ENCODE measurements around the gene RNF151. TPM values are rescaled to one million over a fixed set of nuclear protein-coding genes. Genes with fewer than 3 reads are reported as not detected.

RNF151 gene
- total and polyA plus RNA-seq, 2 of the 13 experiments (the other 11 are each of a cell fraction or from before 2014, with no cell fraction given) = not detected

GRCh38 chr16:1964506-1965395 is 1.9 kb upstream of the RNF151 start, which contains the start of gene RPS2 (continued):
- TF ChIP-seq ZNF772 (CRISPR knock-in tag; IDR thresholded peaks at IDR 0.05) (peak; percentile 91), FOXM1 (CRISPR knock-in tag; IDR thresholded peaks at IDR 0.05) (no peak), ELF3 (CRISPR knock-in tag; IDR thresholded peaks at IDR 0.05) (peak; percentile 74), ZNF432 (CRISPR knock-in tag; IDR thresholded peaks at IDR 0.05; ENCODE audit: borderline replicate concordance) (no peak), MYPOP (CRISPR knock-in tag; IDR thresholded peaks at IDR 0.05) (peak; percentile 73), ZNF557 (CRISPR knock-in tag; IDR thresholded peaks at IDR 0.05) (peak; percentile 57; the same call in 1 of the 2 replicates), ZXDC (CRISPR knock-in tag; IDR thresholded peaks at IDR 0.05) (0 out of 2 replicates have a peak, but pooled peaks have one; percentile 30), ZNF598 (CRISPR knock-in tag; IDR thresholded peaks at IDR 0.05; ENCODE audit: borderline replicate concordance) (no peak; the same call in 1 of the 2 replicates), ZNF780A (CRISPR knock-in tag; IDR thresholded peaks at IDR 0.05) (no peak), MEIS2 (CRISPR knock-in tag; IDR thresholded peaks at IDR 0.05) (peak; percentile 64; the same call in 1 of the 2 replicates), SOX5 (CRISPR knock-in tag; IDR thresholded peaks at IDR 0.05; ENCODE audit: borderline replicate concordance) (no peak), NFE2L2 (IDR thresholded peaks at IDR 0.05; ENCODE audit: low read length) (no peak), SOX13 (IDR thresholded peaks at IDR 0.05) (no peak), SOX13 (CRISPR knock-in tag; conservative IDR thresholded peaks at IDR 0.05 in 1 of 2, IDR thresholded peaks at IDR 0.05 in 1 of 2) (no peak; a peak in 1 of 4 replicates), SP2 (CRISPR knock-in tag; IDR thresholded peaks at IDR 0.05) (peak; percentile 33; the same call in 1 of the 2 replicates), ZNF142 (CRISPR knock-in tag; IDR thresholded peaks at IDR 0.05) (peak; percentile 78; the same call in 1 of the 2 replicates), NCOR1 (IDR thresholded peaks at IDR 0.05; ENCODE audit: borderline replicate concordance, low read length) (no peak), ZNF691 (CRISPR knock-in tag; IDR thresholded peaks at IDR 0.05; ENCODE audit: borderline replicate concordance, low read depth) (peak; percentile 55; the same call in 1 of the 2 replicates), SP5 (CRISPR knock-in tag; IDR thresholded peaks at IDR 0.05; ENCODE audit: borderline replicate concordance, low read depth) (peak; percentile 56; the same call in 1 of the 2 replicates)

All from HepG2 (cell line).